Loucy (cell line): ENCODE results near the gene SLC26A1.

ENCODE experiments used
- H2AFZ ChIP-seq: fragments of 200-600 bp; sonication (generic); 2 replicates; pipeline ENCODE4 v1.6.0; 2016; ENCODE audit warnings: antibody characterized with exemption, mild to moderate bottlenecking, low read length, moderate library complexity
- H3F3A ChIP-seq: fragments of 200-600 bp; 2 replicates; pipeline ENCODE4 v1.6.0; 2016; ENCODE audit warnings: antibody characterized with exemption, low read depth, mild to moderate bottlenecking
- H3K27me3 ChIP-seq: fragments of 200-600 bp; sonication (generic); 2 replicates; pipeline ENCODE4 v1.6.1; 2014; ENCODE audit warnings: low read length, mild to moderate bottlenecking; ENCODE audit not compliant: insufficient read depth, poor library complexity, severe bottlenecking
- H3K36me3 ChIP-seq: fragments of 200-600 bp; sonication (generic); 2 replicates; pipeline ENCODE4 v1.6.1; 2016; ENCODE audit warnings: low read length; ENCODE audit not compliant: insufficient read depth
- H3K4me1 ChIP-seq: fragments of 200-600 bp; sonication (generic); 2 replicates; pipeline ENCODE4 v1.5.1; 2014; ENCODE audit warnings: low read length, mild to moderate bottlenecking; ENCODE audit not compliant: insufficient read depth, poor library complexity, severe bottlenecking
- H3K4me2 ChIP-seq: fragments of 200-600 bp; sonication (generic); 2 replicates; pipeline ENCODE4 v1.6.0; 2014; ENCODE audit warnings: antibody characterized with exemption, low read length, low read depth, mild to moderate bottlenecking; ENCODE audit not compliant: poor library complexity, severe bottlenecking
- H3K4me3 ChIP-seq: fragments of 200-600 bp; sonication (generic); 2 replicates; pipeline ENCODE4 v1.5.1; 2014; ENCODE audit warnings: low read length, mild to moderate bottlenecking, mixed read lengths; ENCODE audit not compliant: poor library complexity, severe bottlenecking
- H3K79me2 ChIP-seq: fragments of 200-600 bp; sonication (generic); 2 replicates; pipeline ENCODE4 v1.6.1; 2014; ENCODE audit warnings: low read length; ENCODE audit not compliant: insufficient read depth
- H3K9ac ChIP-seq: fragments of 200-600 bp; sonication (generic); 2 replicates; pipeline ENCODE4 v1.6.0; 2014; ENCODE audit warnings: mild to moderate bottlenecking, low read depth, low read length, moderate library complexity; ENCODE audit not compliant: poor library complexity, severe bottlenecking
- H3K9me2 ChIP-seq: fragments of 200-600 bp; sonication (generic); replicated peaks from 2 replicates; pipeline ENCODE4 v1.6.1; 2016; ENCODE audit warnings: low read depth, low read length, mixed read lengths
- H3K9me3 ChIP-seq: fragments of 200-600 bp; sonication (generic); 2 replicates; pipeline ENCODE4 v1.6.1; 2014; ENCODE audit warnings: mild to moderate bottlenecking, antibody characterized with exemption, low read length, low read depth; ENCODE audit not compliant: insufficient read depth
- H4K20me1 ChIP-seq: fragments of 200-600 bp; sonication (generic); 2 replicates; pipeline ENCODE4 v1.6.0; 2014; ENCODE audit warnings: antibody characterized with exemption, low read length, mild to moderate bottlenecking; ENCODE audit not compliant: insufficient read depth, poor library complexity, severe bottlenecking
- CTCF ChIP-seq: fragments of 200-600 bp; sonication (generic); conservative IDR thresholded peaks from 2 replicates; pipeline ENCODE4 v1.5.1; 2014; ENCODE audit warnings: mild to moderate bottlenecking, antibody characterized with exemption, low read length
- EZH2phosphoT487 ChIP-seq: fragments of 200-600 bp; IDR thresholded peaks from 2 replicates; pipeline ENCODE4 v1.6.1; 2018; ENCODE audit warnings: antibody characterized with exemption, mild to moderate bottlenecking, moderate library complexity, borderline replicate concordance

Gene SLC26A1

GRCh38 chr4:1027915-1028238, 34.7 kb upstream of the SLC26A1 start:
- H3K9ac ChIP-seq = no peak overlapping the region
- H3F3A ChIP-seq = no peaks in the 10 kb centered on the region

GRCh38 chr4:1027219-1027914, 34.2 kb upstream of the SLC26A1 start:
- H3K9me3 ChIP-seq = no peaks in the 10 kb centered on the region
- H3K36me3 ChIP-seq = peaks cover 17% of the 10 kb centered on the region; the same call in 1 of the 2 replicates
- no peaks in the 10 kb centered on the region for H3K27me3 ChIP-seq
- no peak overlapping the region for H3K4me3 ChIP-seq
- H3K9me2 ChIP-seq = no peaks in the 10 kb centered on the region
- no peak overlapping the region for H3K9ac ChIP-seq
- H4K20me1 ChIP-seq = no peaks in the 10 kb centered on the region
- TF ChIP-seq EZH2phosphoT487 (no peak), CTCF (no peak)
- no peaks in the 10 kb centered on the region for H3K79me2 ChIP-seq
- H3F3A ChIP-seq = no peaks in the 10 kb centered on the region
- H3K4me2 ChIP-seq = no peak overlapping the region
- no peaks in the 10 kb centered on the region for H3K4me1 ChIP-seq
- no peak overlapping the region for H2AFZ ChIP-seq

More at GRCh38 chr4:1027915-1028238, 34.7 kb upstream of the SLC26A1 start:
- no peaks in the 10 kb centered on the region for H3K9me3 ChIP-seq
- H3K4me3 ChIP-seq = no peak overlapping the region
- H3K27me3 ChIP-seq = no peaks in the 10 kb centered on the region
- H3K4me2 ChIP-seq = no peak overlapping the region
- peaks cover 17% of the 10 kb centered on the region; the same call in 1 of the 2 replicates for H3K36me3 ChIP-seq
- TF ChIP-seq EZH2phosphoT487 = no peak
- TF ChIP-seq CTCF = no peak
- no peaks in the 10 kb centered on the region for H3K4me1 ChIP-seq
- H3K9me2 ChIP-seq = no peaks in the 10 kb centered on the region
- no peaks in the 10 kb centered on the region for H4K20me1 ChIP-seq
- no peak overlapping the region for H2AFZ ChIP-seq
- H3K79me2 ChIP-seq = no peaks in the 10 kb centered on the region

- no peaks in the 10 kb centered on the region for H3K4me1 ChIP-seq
- H3F3A ChIP-seq = no peaks in the 10 kb centered on the region
- TF ChIP-seq EZH2phosphoT487 = no peak
- TF ChIP-seq CTCF = no peak
- H3K4me3 ChIP-seq = no peak overlapping the region
- no peak overlapping the region for H3K4me2 ChIP-seq
- H3K79me2 ChIP-seq = no peaks in the 10 kb centered on the region
- H4K20me1 ChIP-seq = no peaks in the 10 kb centered on the region
- no peaks in the 10 kb centered on the region for H3K9me2 ChIP-seq
- no peak overlapping the region for H2AFZ ChIP-seq
- H3K27me3 ChIP-seq = no peaks in the 10 kb centered on the region
- H3K9ac ChIP-seq = no peak overlapping the region
- H3K9me3 ChIP-seq = no peaks in the 10 kb centered on the region
- peaks cover 17% of the 10 kb centered on the region; the same call in 1 of the 2 replicates for H3K36me3 ChIP-seq
These were observed 32.9 kb upstream of the SLC26A1 start for GRCh38 chr4:1026115-1026514.
